Measurements from ENCODE around the gene RNF114. TPM values are rescaled to one million over a fixed set of nuclear protein-coding genes. Genes with fewer than 3 reads are reported as not detected.
"Not testable (repeated sequence)": the region's sequence is repeated elsewhere in the genome, so short reads cannot be mapped to it uniquely, and the experiment has no call there.

Gene RNF114
- total RNA-seq, 6 experiments from 2014 or later, result 51.6 to 61.0 (median 56.1) TPM

- Mint-ChIP-seq H3K4me3 (no peak overlapping the region), H3K36me3 (ENCODE audit: low read depth) (peaks cover 54% of the 10 kb centered on the region), H3K9me3 (no peaks in the 10 kb centered on the region), H3K4me1 (ENCODE audit: low read depth) (peaks cover 41% of the 10 kb centered on the region), H3K27ac (no peak overlapping the region), H3K27me3 (ENCODE audit: insufficient read depth) (peaks cover 2% of the 10 kb centered on the region; the same call in 1 of the 2 replicates)
- DNase-seq, result no peak
- no peak for TF ChIP-seq CTCF (IDR thresholded peaks at IDR 0.05)
Measured at GRCh38 chr20:49945701-49946477, 9.7 kb downstream of the RNF114 start.

- TF ChIP-seq CTCF (IDR thresholded peaks at IDR 0.05), result no peak
- Mint-ChIP-seq H3K4me1 (ENCODE audit: low read depth) (peaks cover 61% of the 10 kb centered on the region), H3K36me3 (ENCODE audit: low read depth) (peaks cover 49% of the 10 kb centered on the region), H3K27ac (peak overlapping the region; percentile 96), H3K27me3 (ENCODE audit: insufficient read depth) (peaks cover 2% of the 10 kb centered on the region; the same call in 1 of the 2 replicates), H3K4me3 (peak overlapping the region; percentile 69; the same call in 1 of the 2 replicates), H3K9me3 (no peaks in the 10 kb centered on the region)
- no peak for DNase-seq
Measured at GRCh38 chr20:49948178-49948577, 12.0 kb downstream of the RNF114 start.

- Mint-ChIP-seq H3K27ac (peak overlapping the region; percentile 96), H3K27me3 (ENCODE audit: insufficient read depth) (peaks cover 2% of the 10 kb centered on the region; the same call in 1 of the 2 replicates), H3K9me3 (no peaks in the 10 kb centered on the region), H3K36me3 (ENCODE audit: low read depth) (peaks cover 48% of the 10 kb centered on the region), H3K4me1 (ENCODE audit: low read depth) (peaks cover 61% of the 10 kb centered on the region), H3K4me3 (peak overlapping the region; percentile 69)
- DNase-seq, result peak; percentile 85
- no peak for TF ChIP-seq CTCF (IDR thresholded peaks at IDR 0.05)
Measured at GRCh38 chr20:49948809-49949507, 12.8 kb downstream of the RNF114 start.

- peak overlapping the region; percentile 96 for H3K27ac Mint-ChIP-seq
- peaks cover 48% of the 10 kb centered on the region for H3K36me3 Mint-ChIP-seq (ENCODE audit: low read depth)
Measured at GRCh38 chr20:49951151-49951550, 15.0 kb downstream of the RNF114 start.

GRCh38 chr20:49955167-49955566, 19.0 kb downstream of the RNF114 start:
- H3K36me3 Mint-ChIP-seq (ENCODE audit: low read depth), result peaks cover 37% of the 10 kb centered on the region

More at GRCh38 chr20:49951151-49951550, 15.0 kb downstream of the RNF114 start:
- DNase-seq, result peak; percentile 82
- H3K4me3 Mint-ChIP-seq, result peak overlapping the region; percentile 55
- H3K9me3 Mint-ChIP-seq, result no peaks in the 10 kb centered on the region
- peaks cover 61% of the 10 kb centered on the region for H3K4me1 Mint-ChIP-seq (ENCODE audit: low read depth)
- no peak for TF ChIP-seq CTCF (IDR thresholded peaks at IDR 0.05)
- peaks cover 2% of the 10 kb centered on the region for H3K27me3 Mint-ChIP-seq (ENCODE audit: insufficient read depth)

GRCh38 chr20:49955830-49956396, 19.7 kb downstream of the RNF114 start:
- Mint-ChIP-seq H3K36me3 (ENCODE audit: low read depth) (peaks cover 37% of the 10 kb centered on the region), H3K4me1 (ENCODE audit: low read depth) (peaks cover 30% of the 10 kb centered on the region)
- not testable (repeated sequence) for H3K27ac Mint-ChIP-seq; H3K9me3 Mint-ChIP-seq; H3K27me3 Mint-ChIP-seq (ENCODE audit: insufficient read depth); H3K4me3 Mint-ChIP-seq; DNase-seq

More at GRCh38 chr20:49955167-49955566, 19.0 kb downstream of the RNF114 start:
- Mint-ChIP-seq H3K27me3 (ENCODE audit: insufficient read depth) (peaks cover 2% of the 10 kb centered on the region), H3K9me3 (no peaks in the 10 kb centered on the region), H3K4me3 (no peak overlapping the region), H3K4me1 (ENCODE audit: low read depth) (peaks cover 38% of the 10 kb centered on the region), H3K27ac (no peak overlapping the region; the same call in 1 of the 2 replicates)
- DNase-seq, result no peak
- TF ChIP-seq CTCF (IDR thresholded peaks at IDR 0.05), result no peak

Data from HFFc6 (cell line).